ENCODE results near the gene MYO9B.
A peak's percentile ranks its signal among the peaks of the same experiment; 100 is the strongest.

Gene MYO9B

DNA sequence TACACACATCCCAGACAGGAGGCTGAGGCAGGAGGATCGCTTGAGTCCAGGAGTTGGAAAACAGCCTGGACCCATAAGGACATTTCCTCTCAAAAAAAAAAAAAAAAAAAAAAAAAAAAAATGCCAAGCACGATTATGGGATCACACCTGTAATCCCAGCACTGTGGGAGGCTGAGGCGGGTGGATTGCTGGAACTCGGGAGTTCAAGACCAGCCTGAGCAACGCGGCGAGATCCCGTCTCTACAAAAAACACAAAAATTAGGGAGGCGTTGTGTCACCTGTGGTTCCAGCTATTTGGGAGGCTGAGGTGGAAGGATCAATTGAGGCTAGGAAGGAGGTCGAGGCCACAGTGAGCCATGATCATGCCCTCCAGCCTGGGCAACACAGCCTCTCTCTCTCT is 149.5 kb downstream of the MYO9B start:
- H3K4me3 ChIP-seq (replicated peaks; ENCODE audit: low read depth, low read length): no peak overlapping the region
- TF ChIP-seq, protein P1, sequence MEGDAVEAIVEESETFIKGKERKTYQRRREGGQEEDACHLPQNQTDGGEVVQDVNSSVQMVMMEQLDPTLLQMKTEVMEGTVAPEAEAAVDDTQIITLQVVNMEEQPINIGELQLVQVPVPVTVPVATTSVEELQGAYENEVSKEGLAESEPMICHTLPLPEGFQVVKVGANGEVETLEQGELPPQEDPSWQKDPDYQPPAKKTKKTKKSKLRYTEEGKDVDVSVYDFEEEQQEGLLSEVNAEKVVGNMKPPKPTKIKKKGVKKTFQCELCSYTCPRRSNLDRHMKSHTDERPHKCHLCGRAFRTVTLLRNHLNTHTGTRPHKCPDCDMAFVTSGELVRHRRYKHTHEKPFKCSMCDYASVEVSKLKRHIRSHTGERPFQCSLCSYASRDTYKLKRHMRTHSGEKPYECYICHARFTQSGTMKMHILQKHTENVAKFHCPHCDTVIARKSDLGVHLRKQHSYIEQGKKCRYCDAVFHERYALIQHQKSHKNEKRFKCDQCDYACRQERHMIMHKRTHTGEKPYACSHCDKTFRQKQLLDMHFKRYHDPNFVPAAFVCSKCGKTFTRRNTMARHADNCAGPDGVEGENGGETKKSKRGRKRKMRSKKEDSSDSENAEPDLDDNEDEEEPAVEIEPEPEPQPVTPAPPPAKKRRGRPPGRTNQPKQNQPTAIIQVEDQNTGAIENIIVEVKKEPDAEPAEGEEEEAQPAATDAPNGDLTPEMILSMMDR (IDR thresholded peaks at IDR 0.05; ENCODE audit: low read length, missing control alignments): no peak
- no peak for DNase-seq (ENCODE audit: low read depth)

GRCh38 chr19:17226002-17226933 is 150.7 kb downstream of the MYO9B start, which contains the start of gene OCEL1:
TSS of gene OCEL1 (plus strand) at chr19:17226226. CDS start at chr19:17226248, 22 bp downstream.
- DNase-seq (ENCODE audit: low read depth): peak; percentile 98
- TF ChIP-seq, protein P1 (IDR thresholded peaks at IDR 0.05; ENCODE audit: low read length, missing control alignments): no peak

DNA sequence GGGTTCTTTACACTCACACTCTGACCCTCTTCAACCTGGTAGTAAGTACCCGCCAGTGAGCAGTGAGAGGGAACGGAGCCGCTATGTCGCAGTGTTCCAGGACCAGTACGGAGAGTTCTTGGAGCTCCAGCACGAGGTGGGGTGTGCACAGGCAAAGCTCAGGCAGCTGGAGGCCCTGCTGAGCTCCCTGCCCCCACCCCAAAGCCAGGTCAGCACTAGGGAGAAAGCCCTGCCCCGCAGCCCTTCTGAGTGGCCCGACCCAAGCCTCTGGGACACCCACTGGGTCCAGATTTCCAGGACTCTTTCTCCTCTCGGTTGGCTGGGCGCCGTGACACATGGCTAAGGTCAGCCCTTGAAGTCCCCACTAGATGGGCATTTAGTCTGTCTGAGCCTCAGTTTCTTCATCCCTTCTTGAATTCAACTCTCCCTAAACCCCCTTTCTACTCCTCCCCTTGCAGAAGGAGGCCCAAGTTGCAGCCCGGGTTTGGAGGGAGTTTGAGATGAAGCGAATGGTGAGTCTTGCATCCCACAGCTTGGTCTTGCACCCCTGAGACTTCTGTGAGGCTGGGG is 152.3 kb downstream of the MYO9B start:
- TF ChIP-seq, protein P1 (IDR thresholded peaks at IDR 0.05; ENCODE audit: low read length, missing control alignments): no peak
- DNase-seq (ENCODE audit: low read depth): no peak
- H3K4me3 ChIP-seq (replicated peaks; ENCODE audit: low read depth, low read length): no peak overlapping the region

More at GRCh38 chr19:17226002-17226933, 150.7 kb downstream of the MYO9B start, which contains the start of gene OCEL1:
- peak within 1 kb of the TSS; percentile 75 for H3K4me3 ChIP-seq (replicated peaks; ENCODE audit: low read depth, low read length)

- no peak for DNase-seq (ENCODE audit: low read depth)
- TF ChIP-seq, protein P1 (IDR thresholded peaks at IDR 0.05; ENCODE audit: low read length, missing control alignments): no peak
- H3K4me3 ChIP-seq (replicated peaks; ENCODE audit: low read depth, low read length): no peak overlapping the region
Measured at GRCh38 chr19:17229890-17230289, 154.3 kb downstream of the MYO9B start.

DNA sequence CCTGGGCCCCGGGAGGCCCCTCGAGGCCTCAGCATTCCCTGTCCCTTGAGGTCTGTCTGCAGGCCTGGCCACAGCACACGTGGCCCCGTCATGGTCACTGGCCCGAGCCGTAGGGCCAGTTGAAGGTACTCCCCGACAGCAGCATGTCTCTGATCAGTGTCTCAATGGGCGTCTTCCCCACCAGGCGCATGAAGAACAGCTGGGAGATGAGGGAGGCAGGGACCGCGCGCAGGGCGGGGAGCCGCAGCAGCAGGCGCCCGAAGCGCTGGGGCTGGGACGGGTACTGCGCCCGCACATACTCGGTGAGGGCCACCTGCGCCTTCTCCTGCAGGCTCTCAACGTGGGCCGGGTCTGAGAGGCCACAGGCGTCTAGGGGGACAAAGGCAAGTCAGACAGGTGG is 156.7 kb downstream of the MYO9B start:
- DNase-seq (ENCODE audit: low read depth): no peak
- no peak overlapping the region for H3K4me3 ChIP-seq (replicated peaks; ENCODE audit: low read depth, low read length)

GRCh38 chr19:17234911-17235299 is 159.3 kb downstream of the MYO9B start:
- H3K4me3 ChIP-seq (replicated peaks; ENCODE audit: low read depth, low read length): peak overlapping the region; percentile 57
- TF ChIP-seq, protein P1 (IDR thresholded peaks at IDR 0.05; ENCODE audit: low read length, missing control alignments): no peak
- DNase-seq (ENCODE audit: low read depth): peak; percentile 45

More for the DNA sequence above, 156.7 kb downstream of the MYO9B start:
- TF ChIP-seq, protein P1 (IDR thresholded peaks at IDR 0.05; ENCODE audit: low read length, missing control alignments): no peak

Data from fibroblast of pulmonary artery (primary cell).